GM19395 (cell line): ENCODE data around the gene SLC44A5.

Source experiments
- ATAC-seq: cut with Tn5 transposase; IDR thresholded peaks from one replicate; pipeline ENCODE4 v1.9.1; 2021; ENCODE audit warnings: mild to moderate bottlenecking, moderate library complexity; ENCODE audit not compliant: unreplicated experiment

The SLC44A5 gene

GRCh38 chr1:75589637-75590036, 21.3 kb downstream of the SLC44A5 start:
- ATAC-seq = no peak

GRCh38 chr1:75588779-75589475, 22.0 kb downstream of the SLC44A5 start:
- no peak for ATAC-seq

DNA sequence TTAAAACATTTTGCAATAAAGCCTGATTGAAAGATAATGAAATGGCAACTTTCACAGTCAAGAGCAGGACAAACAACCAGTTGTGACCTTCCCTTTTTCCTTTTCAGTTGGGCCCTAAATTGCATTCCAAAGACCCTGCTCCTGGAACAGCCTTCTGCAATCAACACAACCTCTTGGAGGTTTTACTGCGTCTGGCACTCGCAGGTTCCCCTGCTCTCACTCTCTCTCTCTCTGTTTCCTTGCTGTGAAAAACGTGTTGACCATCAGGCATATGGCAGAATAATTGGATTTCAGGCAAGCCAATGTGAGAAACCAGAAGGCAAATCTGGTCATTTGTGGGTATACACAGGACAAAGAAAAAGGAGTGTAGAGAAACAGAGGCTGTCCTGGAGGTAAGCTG, 23.2 kb downstream of the SLC44A5 start:
- ATAC-seq = no peak

DNA sequence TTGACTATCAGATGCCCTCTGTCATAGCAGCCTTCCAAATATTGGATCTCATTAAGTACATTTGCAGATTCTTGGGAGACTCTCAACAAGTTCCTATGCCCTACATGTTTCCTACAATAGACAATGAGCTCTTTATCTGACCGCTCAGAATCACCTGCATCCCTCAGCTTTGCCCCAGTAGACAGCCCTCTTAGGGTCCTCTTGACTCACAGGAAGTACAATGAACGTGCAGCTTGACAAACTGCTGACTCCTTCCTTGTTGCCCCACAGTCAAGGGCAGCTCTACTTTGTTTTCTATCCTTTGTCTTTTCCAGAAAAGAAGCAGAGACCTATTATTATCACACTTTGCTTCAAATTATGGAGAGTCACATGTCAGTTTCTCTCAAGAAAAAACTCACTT, 27.6 kb downstream of the SLC44A5 start:
- no peak for ATAC-seq

DNA sequence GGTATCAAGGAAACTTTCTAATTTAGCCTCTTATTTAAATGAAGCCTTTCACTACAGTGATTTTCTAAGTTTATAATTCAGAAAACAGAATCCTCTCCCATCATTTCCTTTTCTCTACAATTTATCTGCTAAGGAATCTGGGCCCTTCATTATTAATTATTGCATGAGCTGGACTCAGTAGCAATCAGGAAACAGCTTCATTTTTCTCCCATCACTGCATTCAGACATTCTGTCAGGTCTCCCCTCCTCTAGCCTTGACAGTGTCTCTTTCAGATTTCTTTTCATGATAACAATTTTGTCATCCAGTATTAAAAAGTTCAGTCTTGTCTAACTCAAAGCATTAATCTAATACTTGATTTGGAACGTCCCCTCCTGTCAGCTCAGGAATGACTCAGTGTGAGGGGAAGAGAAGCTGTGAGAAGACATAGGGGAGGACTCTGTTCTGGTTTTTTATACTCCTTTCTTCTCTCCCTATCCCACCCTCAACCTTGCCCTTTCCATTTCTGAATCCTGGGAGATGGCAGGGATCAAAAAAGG, 28.1 kb downstream of the SLC44A5 start:
- ATAC-seq = no peak

DNA sequence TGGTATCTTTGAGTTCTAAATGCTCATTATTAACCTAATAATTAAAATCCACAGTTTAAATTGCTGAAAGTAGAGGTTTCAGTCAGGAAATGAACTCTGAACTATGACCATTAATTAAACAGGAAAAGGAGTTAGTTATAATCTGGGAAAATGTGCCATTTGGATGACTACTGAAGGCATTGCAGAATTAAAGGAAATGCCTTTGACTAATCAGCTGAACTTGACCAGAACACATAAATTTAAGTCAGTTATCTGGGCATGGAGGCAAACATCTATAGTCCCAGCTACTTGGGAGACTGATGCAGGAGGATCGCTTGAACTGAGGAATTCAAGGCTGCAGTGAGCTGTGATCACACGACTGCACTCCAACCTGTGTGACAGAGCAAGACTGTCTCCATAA, 31.9 kb downstream of the SLC44A5 start:
- ATAC-seq = no peak

- ATAC-seq = no peak
Measured at GRCh38 chr1:75575837-75576236, 35.1 kb downstream of the SLC44A5 start.

DNA sequence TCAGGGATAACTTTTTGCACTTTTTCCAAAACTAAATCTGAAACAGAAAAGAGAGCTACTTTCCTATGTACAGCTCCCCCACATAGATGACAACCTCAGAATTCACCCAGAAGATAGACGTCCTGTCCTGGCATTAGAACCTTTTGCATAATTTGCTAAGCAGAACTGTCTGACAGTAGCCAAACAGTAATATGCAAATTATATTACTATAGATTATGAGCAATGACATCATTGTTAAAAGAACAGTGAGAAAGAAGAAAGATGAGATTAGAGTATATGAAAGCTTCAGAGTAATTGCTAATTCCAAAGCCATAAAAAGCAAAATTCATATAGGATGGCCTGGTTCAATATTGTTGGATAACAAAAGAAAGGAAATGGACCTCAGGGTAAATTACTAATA, 43.7 kb downstream of the SLC44A5 start:
- no peak for ATAC-seq

DNA sequence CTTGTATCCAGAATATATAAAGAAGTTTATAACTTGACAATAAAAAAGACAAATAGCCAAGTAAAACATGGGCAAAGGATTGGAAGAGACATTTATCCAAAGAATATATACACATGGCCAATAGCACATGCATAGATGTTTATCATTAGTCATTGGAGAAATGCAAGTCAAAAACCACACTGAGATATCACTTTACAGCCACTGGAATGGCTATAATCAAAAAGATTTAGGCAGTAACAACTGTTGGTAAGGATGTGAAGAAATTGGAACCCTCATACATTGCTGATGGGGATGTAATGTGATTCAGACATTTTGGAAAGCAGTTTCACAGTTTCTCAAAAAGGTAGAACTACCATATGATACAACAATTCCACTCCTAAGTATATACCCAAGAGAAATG, 51.1 kb downstream of the SLC44A5 start:
- no peak for ATAC-seq

DNA sequence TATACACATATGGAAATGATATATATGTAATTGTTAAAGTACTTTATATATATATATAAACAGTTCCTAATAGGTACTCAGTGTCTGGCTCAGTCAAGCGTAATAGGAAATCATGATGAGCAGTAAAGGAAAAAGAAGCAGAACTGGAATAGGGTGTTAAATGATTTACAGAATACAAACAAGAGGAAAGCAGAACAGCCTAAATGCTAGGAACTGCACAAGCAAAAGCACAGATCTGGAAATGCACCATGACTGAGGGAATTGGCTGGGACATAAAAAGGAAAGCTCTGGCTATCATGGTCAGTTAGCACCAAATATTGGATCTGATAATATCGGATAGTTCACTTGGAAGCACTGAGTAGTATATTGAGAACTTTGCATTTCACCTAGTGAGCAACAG, 51.8 kb downstream of the SLC44A5 start:
- no peak for ATAC-seq

DNA sequence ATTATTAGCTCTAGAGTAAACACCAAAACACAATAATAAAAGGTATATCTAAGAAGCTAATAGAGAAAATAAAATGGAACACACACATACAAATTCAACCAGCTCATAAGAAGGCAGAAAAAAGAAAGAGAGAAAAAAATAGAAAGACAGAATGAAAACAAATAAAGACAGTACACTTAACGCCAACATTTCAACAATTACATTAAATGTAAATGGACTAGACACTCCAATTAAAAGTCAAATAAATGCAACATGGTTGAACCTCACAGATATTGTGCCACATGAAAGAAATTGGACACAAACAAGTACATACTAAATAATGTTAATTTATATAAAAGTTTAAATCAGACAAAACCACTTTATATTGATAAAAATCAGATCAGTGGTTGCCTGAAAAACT, 56.0 kb downstream of the SLC44A5 start:
- ATAC-seq = no peak

- no peak for ATAC-seq
Measured at GRCh38 chr1:75554181-75554580, 56.7 kb downstream of the SLC44A5 start.

- ATAC-seq = no peak
Measured at GRCh38 chr1:75550559-75550958, 60.4 kb downstream of the SLC44A5 start.

GRCh38 chr1:75548721-75549480, 62.0 kb downstream of the SLC44A5 start:
- no peak for ATAC-seq

DNA sequence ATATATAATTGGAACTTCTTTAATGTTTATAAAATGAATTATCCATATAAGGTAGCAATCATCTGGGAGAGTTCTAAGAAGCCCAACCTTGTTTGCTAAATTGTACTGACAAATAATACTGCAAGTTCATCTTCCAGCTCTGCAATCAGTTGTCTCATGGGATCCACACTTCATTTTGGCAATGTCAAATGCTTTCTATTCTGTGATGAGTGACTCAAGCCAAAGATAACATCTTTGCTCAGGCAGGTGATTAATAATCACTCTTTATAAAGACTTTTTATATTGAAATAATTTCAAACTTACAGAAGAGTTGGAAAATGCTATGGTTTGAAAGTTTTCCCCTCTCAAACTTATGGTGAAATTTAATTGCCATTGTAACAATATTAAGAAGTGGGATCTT, 67.2 kb downstream of the SLC44A5 start:
- ATAC-seq = no peak

GRCh38 chr1:75542818-75543570, 67.9 kb downstream of the SLC44A5 start:
- ATAC-seq = no peak

DNA sequence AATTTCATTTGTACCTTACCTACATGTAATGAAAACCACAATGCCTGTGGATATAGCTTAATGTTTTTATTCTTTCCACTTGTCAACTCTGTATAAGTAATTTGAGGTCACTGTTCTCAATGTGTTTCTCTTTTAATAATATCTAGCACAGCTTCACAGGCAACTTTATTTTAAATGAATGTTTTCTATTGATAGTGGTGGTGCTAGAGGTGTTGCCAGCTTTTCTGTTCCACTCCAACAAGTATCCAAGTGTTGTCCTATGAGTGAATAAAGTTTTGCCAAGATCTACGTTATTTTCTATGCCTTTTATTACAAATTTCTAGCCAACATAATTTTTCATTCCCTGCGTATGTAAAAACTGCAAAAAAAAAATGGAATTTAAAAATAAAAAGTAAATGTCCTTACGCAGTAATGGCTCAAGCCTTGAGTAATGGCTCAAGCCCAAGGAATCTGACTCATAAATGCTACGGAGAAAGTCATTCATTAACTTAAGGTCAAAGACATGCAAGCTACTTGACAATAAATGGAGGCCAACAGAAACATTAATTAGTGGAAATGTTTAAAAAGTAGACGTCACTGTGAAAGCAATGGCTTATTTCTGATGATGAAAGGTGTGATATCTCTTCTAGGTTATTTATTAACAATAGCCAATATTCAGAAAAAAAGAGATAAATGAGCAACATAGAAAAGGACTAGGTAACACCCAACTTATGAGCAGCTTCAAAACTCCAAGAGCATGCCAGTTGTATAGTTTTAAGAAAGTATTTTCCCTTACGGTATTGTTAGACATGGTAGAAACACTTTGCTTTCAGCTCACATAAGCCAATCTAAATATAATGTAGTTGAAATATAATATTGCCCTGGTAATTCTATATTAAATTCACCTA, 71.4 kb downstream of the SLC44A5 start:
- ATAC-seq = no peak

DNA sequence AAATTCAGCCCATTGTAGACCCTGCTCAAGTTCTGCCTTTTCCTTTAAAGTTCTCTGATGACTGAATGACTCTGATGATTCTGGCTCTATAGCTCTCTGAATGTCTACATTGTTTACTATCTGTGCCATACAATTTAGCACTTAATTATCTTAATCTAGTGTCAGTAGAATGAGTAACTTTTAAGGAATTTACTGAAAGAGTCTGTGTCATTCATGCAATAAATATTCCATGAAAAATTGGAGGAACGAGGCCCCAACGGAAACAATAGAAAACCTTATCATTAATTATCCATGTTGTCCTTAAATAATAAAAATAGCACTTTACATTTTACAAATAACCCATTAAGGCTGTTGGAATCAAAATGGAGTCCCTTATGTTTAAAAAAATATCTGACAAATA, 77.8 kb downstream of the SLC44A5 start:
- ATAC-seq = no peak

- ATAC-seq = no peak
Measured at GRCh38 chr1:75531570-75531969, 79.3 kb downstream of the SLC44A5 start.

- no peak for ATAC-seq
Measured at GRCh38 chr1:75529488-75529887, 81.4 kb downstream of the SLC44A5 start.

DNA sequence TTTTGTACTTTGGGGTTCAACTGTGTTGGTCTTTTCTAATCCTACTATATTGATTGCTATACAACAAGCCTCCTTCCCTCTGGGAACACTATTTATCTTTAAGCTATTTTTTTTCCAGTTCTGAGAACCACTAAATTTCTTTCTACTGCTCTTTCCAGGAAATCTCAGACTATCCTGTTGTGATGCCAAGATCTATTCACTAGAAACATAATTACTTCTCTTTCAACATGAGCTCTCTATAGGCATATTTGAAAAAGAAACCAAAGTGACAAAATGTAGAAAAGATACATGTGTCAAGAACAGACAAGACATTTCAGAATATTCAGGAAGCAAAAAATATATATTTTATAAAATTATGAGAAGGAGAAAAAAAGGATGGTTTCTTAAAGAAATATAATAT, 82.9 kb downstream of the SLC44A5 start:
- ATAC-seq = no peak
